Endothelial cell of umbilical vein (primary cell): Measurements from ENCODE around the gene COX5B. TPM values are rescaled to one million over a fixed set of nuclear protein-coding genes. Genes with fewer than 3 reads are reported as not detected.

Source experiments
- BruUV-seq: library from RNA; stranded (reverse); fragments of 400-500 nt; replicated peaks from 2 replicates; lab custom pipeline; 2021; lab: Mats Ljungman, UMichigan
- CTCF ChIA-PET: fragments of 300-600, 350-600 bp; sonication (Branson Sonifier 250); formaldehyde crosslinking; loops from one replicate; lab custom pipeline; 2021; ENCODE audit warnings: antibody characterized with exemption, inconsistent platforms; lab: Charles Lee
- POLR2A ChIA-PET: fragments of 300-600, 350-600 bp; sonication (Branson Sonifier 250); formaldehyde crosslinking; loops from one replicate; lab custom pipeline; 2021; ENCODE audit warnings: antibody characterized with exemption, inconsistent platforms; lab: Charles Lee
- DNase-seq: peaks from one replicate; pipeline ENCODE4 v3.0.0-alpha.2; 2011; ENCODE audit warnings: low read depth, low spot score
- FAIRE-seq: peaks from 2 replicates; lab custom pipeline; 2011; peaks lifted over from hg19 to GRCh38; lab: Jason Lieb, UNC
- H2AFZ ChIP-seq: 2 replicates; pipeline ENCODE4 v1.6.0; 2012; ENCODE audit warnings: low read depth, low read length, control low read depth, inconsistent platforms
- H3K27ac ChIP-seq: 2 replicates; pipeline ENCODE4 v1.5.1; 2011; ENCODE audit warnings: low read depth, mild to moderate bottlenecking, control low read depth, low read length, moderate library complexity; ENCODE audit not compliant: insufficient read depth
- H3K27me3 ChIP-seq, 2 experiments: 2 replicates each; pipeline versions ENCODE4 v1.6.0 to v1.6.1; 2011; ENCODE audit warnings: low read length in 2 of 2, mixed read lengths in 1 of 2; ENCODE audit not compliant: control insufficient read depth in 2 of 2, insufficient read depth in 2 of 2
- H3K36me3 ChIP-seq, 2 experiments: 2 replicates in 1 of 2; 3 replicates in 1 of 2; pipeline ENCODE4 v1.5.1; 2011; ENCODE audit warnings: low read length in 2 of 2, mild to moderate bottlenecking in 1 of 2, moderate library complexity in 1 of 2; ENCODE audit not compliant: control insufficient read depth in 2 of 2, insufficient read depth in 2 of 2; ENCODE audit errors: extremely low read depth in 1 of 2
- H3K4me1 ChIP-seq: 3 replicates; pipeline ENCODE4 v1.5.1; 2011; ENCODE audit warnings: mild to moderate bottlenecking, low read length; ENCODE audit not compliant: control insufficient read depth, insufficient read depth; ENCODE audit errors: extremely low read depth
- H3K4me2 ChIP-seq: 2 replicates; pipeline ENCODE4 v1.6.1; 2011; ENCODE audit warnings: low read length, control low read depth, mixed read lengths; ENCODE audit not compliant: insufficient read depth
- H3K4me3 ChIP-seq, 3 experiments: fragments of 200-600 bp in 1 of 3; sonication (generic), shearing (Covaris generic) in 1 of 3; replicated peaks in 1 of 3; 2 replicates each; pipeline ENCODE4 v1.5.1; 2011 to 2016; ENCODE audit warnings: control low read depth in 3 of 3, low read length in 3 of 3, mild to moderate bottlenecking in 2 of 3, inconsistent platforms in 1 of 3, low read depth in 1 of 3, moderate library complexity in 1 of 3; ENCODE audit not compliant: insufficient read depth in 1 of 3
- H3K79me2 ChIP-seq: 2 replicates; pipeline ENCODE4 v1.6.0; 2012; ENCODE audit warnings: low read length, inconsistent platforms; ENCODE audit not compliant: control insufficient read depth, insufficient read depth
- H3K9ac ChIP-seq: replicated peaks from 2 replicates; pipeline ENCODE3; 2011; ENCODE audit warnings: low read length, control low read depth; ENCODE audit not compliant: insufficient read depth; ENCODE audit errors: extremely low read depth
- H3K9me1 ChIP-seq: replicated peaks from 3 replicates; pipeline ENCODE4 v1.6.0; 2011; ENCODE audit warnings: mild to moderate bottlenecking, low read length; ENCODE audit not compliant: control insufficient read depth, insufficient read depth; ENCODE audit errors: extremely low read depth
- H3K9me3 ChIP-seq: replicated peaks from 2 replicates; pipeline ENCODE4 v1.5.1; 2012; ENCODE audit warnings: low read length, inconsistent platforms; ENCODE audit not compliant: control insufficient read depth, insufficient read depth
- H4K20me1 ChIP-seq: replicated peaks from 2 replicates; pipeline ENCODE3; 2011; ENCODE audit warnings: mild to moderate bottlenecking, low read length; ENCODE audit not compliant: control insufficient read depth, insufficient read depth; ENCODE audit errors: extremely low read depth
- CTCF ChIP-seq, 2 donors: IDR thresholded peaks; 1 replicate in 1 of 2; 2 replicates in 1 of 2; pipeline ENCODE4 v1.5.1; 2011; ENCODE audit warnings: low read length in 2 of 2, mild to moderate bottlenecking in 2 of 2, moderate library complexity in 2 of 2, control low read depth in 1 of 2, inconsistent platforms in 1 of 2, low read depth in 1 of 2; ENCODE audit not compliant: insufficient read depth in 1 of 2; ENCODE audit errors: extremely low read depth in 1 of 2
- EZH2 ChIP-seq: IDR thresholded peaks from 2 replicates; pipeline ENCODE4 v1.6.1; 2012; ENCODE audit warnings: borderline replicate concordance, low read depth, mild to moderate bottlenecking, moderate library complexity, low read length, inconsistent platforms; ENCODE audit not compliant: severe bottlenecking
- FOS ChIP-seq: IDR thresholded peaks from 2 replicates; pipeline ENCODE4 v1.6.1; 2011; ENCODE audit warnings: mild to moderate bottlenecking, low read length, moderate library complexity, borderline replicate concordance; ENCODE audit not compliant: insufficient read depth
- GATA2 ChIP-seq: IDR thresholded peaks from 2 replicates; pipeline ENCODE4 v1.7.0; 2011; ENCODE audit warnings: low read depth, mild to moderate bottlenecking, moderate library complexity, mixed read lengths, low read length; ENCODE audit not compliant: insufficient read length, insufficient read depth
- JUN ChIP-seq: IDR thresholded peaks from 2 replicates; pipeline ENCODE4 v1.6.1; 2011; ENCODE audit warnings: borderline replicate concordance, low read depth; ENCODE audit not compliant: insufficient read length, insufficient read depth
- MAX ChIP-seq: IDR thresholded peaks from 2 replicates; pipeline ENCODE4 v1.6.1; 2011; ENCODE audit not compliant: insufficient read depth, insufficient read length
- MYC ChIP-seq: IDR thresholded peaks from one replicate; pipeline ENCODE4 v1.6.1; 2011; ENCODE audit warnings: mild to moderate bottlenecking, low read depth, low read length
- POLR2A ChIP-seq: IDR thresholded peaks from 2 replicates; pipeline ENCODE4 v1.6.1; 2012; ENCODE audit warnings: low read depth, mild to moderate bottlenecking, control low read depth, low read length
- POLR2AphosphoS5 ChIP-seq: IDR thresholded peaks from 2 replicates; pipeline ENCODE4 v1.6.1; 2012; ENCODE audit warnings: low read depth, mild to moderate bottlenecking, control low read depth, low read length, moderate library complexity; ENCODE audit not compliant: insufficient read depth
- dilution Hi-C: fragments of 300-500 bp; cut with MboI; formaldehyde crosslinking; loops from one replicate; pipeline ENCODE4 v1.15.0; 2019; ENCODE audit warnings: low sequenced_read_pairs; ENCODE audit not compliant: extremely low pct_ligation_motif_present
- intact Hi-C: fragments of 100-400 bp; cut with micrococcal nuclease; formaldehyde crosslinking; loops from one replicate; pipeline ENCODE4 v1.10.0; 2022
- polyA plus RNA-seq, 4 experiments: library from polyadenylated mRNA; depleted of rRNA in 3 of 4; stranded (reverse) in 3 of 4; unstranded in 1 of 4; fragments of >200 nt; gene quantifications; 2 replicates each; pipeline versions ENCODE4 v1.2.1 to v1.2.3, GENCODE V29; 2011 to 2012; ENCODE audit warnings: missing spikeins in 1 of 4
- total RNA-seq: library from RNA; stranded (reverse); gene quantifications from 2 replicates; pipeline ENCODE4 v1.2.3, GENCODE V29; 2021

Gene COX5B
- total and polyA plus RNA-seq, 2 donors (not counting 3 experiments of a cell fraction or from before 2014, with no cell fraction given), result 167 to 329 TPM

- H3K4me3 ChIP-seq, result no peak overlapping the region
- ChIA-PET CTCF (interaction anchor here (1.1 to 6.3 kb wide), 4 partner anchors 9 to 70 kb away, joined by 3 to 51 read pairs (median 25); partner anchors contain the start of gene COX5B), POLR2A (interaction anchor here (1.3 kb wide), 1 partner anchor 14 kb away, joined by 8 read pairs; the partner anchor contains the start of gene COX5B)
- no peak overlapping the region for H3K27ac ChIP-seq
- H3K4me2 ChIP-seq, result no peak overlapping the region
- DNase-seq (no peak), FAIRE-seq (no peak)
- no peak overlapping the region for H3K9ac ChIP-seq
- no peaks in the 10 kb centered on the region for H3K9me1 ChIP-seq
- TF ChIP-seq POLR2AphosphoS5, result peak; percentile 8
- TF ChIP-seq MYC, result no peak
- TF ChIP-seq POLR2A, result no peak
- dilution Hi-C loops, result no loop called here
- peaks cover 0 to 18% of the 10 kb centered on the region in 2 experiments for H3K36me3 ChIP-seq
- intact Hi-C loops, result no loop called here
- H3K9me3 ChIP-seq, result no peaks in the 10 kb centered on the region
- peaks cover 13% of the 10 kb centered on the region for H3K79me2 ChIP-seq
- no peaks in the 10 kb centered on the region for H4K20me1 ChIP-seq
- no TSS peak for BruUV-seq
- H3K27me3 ChIP-seq, result no peaks in the 10 kb centered on the region
- no peak overlapping the region for H2AFZ ChIP-seq
- H3K4me1 ChIP-seq, result peaks cover 18% of the 10 kb centered on the region
Measured at GRCh38 chr2:97660775-97661389, 15.0 kb downstream of the COX5B start.

GRCh38 chr2:97661927-97662326 lies 16.1 kb downstream of the COX5B start:
- peaks cover 18% of the 10 kb centered on the region for H3K4me1 ChIP-seq
- peaks cover 0 to 16% of the 10 kb centered on the region in 2 experiments for H3K36me3 ChIP-seq
- TF ChIP-seq POLR2AphosphoS5 (no peak), FOS (no peak), CTCF (IDR thresholded peaks at IDR 0.05; ENCODE audit: extremely low read depth in 1 of 2, insufficient read depth in 1 of 2, low read depth in 1 of 2, low read length in 2 of 2) (no peak), GATA2 (no peak), MYC (no peak), POLR2A (no peak), JUN (no peak), MAX (no peak), EZH2 (no peak)
- H3K4me2 ChIP-seq, result peak overlapping the region; percentile 79
- H4K20me1 ChIP-seq, result no peaks in the 10 kb centered on the region
- no peak overlapping the region for H3K9ac ChIP-seq
- no peaks in the 10 kb centered on the region for H3K9me3 ChIP-seq
- no peak overlapping the region for H2AFZ ChIP-seq
- FAIRE-seq (no peak), DNase-seq (no peak)
- no peak overlapping the region for H3K27ac ChIP-seq
- H3K9me1 ChIP-seq, result no peaks in the 10 kb centered on the region
- H3K4me3 ChIP-seq, result no peak overlapping the region
- CTCF ChIA-PET, result interaction anchor here (1.3 to 6.3 kb wide), 7 partner anchors 15 to 71 kb away, joined by 4 to 51 read pairs (median 7); partner anchors contain the start of gene COX5B
- H3K27me3 ChIP-seq, result no peaks in the 10 kb centered on the region
- no TSS peak for BruUV-seq
- POLR2A ChIA-PET, result interaction anchor here (0.6 to 3.9 kb wide), 2 partner anchors 16 to 50 kb away, joined by 4 to 38 read pairs; partner anchors contain the start of gene COX5B
- peaks cover 13% of the 10 kb centered on the region for H3K79me2 ChIP-seq
- dilution Hi-C loops, result no loop called here
- intact Hi-C loops, result no loop called here
